HG03354 (cell line): ENCODE data around the gene CHTF18.
"Not testable (repeated sequence)": the region's sequence is repeated elsewhere in the genome, so short reads cannot be mapped to it uniquely, and the experiment has no call there.

Experiments used
- ATAC-seq: cut with Tn5 transposase; IDR thresholded peaks from one replicate; pipeline ENCODE4 v1.9.1; 2021; ENCODE audit warnings: mild to moderate bottlenecking; ENCODE audit not compliant: unreplicated experiment, poor library complexity, severe bottlenecking

Gene CHTF18

DNA sequence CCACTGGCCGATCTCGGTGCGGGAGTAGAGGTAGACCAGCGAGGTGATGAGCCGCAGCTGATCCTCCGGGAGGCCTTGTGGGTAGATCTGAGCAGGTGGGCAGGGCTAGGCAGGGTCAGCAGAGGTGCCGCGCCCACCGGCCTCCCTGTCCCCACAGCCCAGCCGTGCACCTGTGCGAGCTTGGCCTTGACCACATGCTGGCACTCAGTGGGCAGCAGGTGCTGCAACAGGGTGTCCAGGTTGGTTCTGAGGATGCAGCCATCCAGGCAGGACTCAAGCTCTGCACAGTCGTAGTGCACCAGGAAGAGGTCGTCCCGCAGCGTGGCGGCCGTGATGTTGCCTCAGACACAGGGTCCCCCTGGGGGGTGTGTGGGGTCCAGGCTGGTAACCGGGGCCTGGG, 15.5 kb upstream of the CHTF18 start:
- no peak for ATAC-seq

- ATAC-seq = no peak
Measured at GRCh38 chr16:774086-775001, 14.1 kb upstream of the CHTF18 start.

GRCh38 chr16:775236-775796, 13.1 kb upstream of the CHTF18 start:
- ATAC-seq = no peak

DNA sequence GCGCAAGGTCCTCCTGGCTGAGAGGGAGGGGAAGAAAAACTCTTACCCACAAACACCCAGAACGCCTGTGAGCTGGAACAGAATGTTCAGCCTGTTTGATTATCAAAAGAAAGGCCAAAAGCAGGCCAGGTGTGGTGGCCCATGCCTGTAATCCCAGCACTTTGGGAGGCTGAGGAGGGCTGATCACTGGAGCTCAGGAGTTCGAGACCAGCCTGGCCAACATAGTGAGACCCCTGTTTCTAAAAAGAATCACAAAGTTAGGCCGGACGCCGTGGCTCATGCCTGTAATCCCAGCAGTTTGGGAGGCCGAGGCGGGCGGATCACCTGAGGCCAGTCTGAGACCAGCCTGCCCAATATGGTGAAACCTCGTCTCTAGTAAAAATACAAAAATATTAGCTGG, 12.1 kb upstream of the CHTF18 start:
- not testable (repeated sequence) for ATAC-seq

DNA sequence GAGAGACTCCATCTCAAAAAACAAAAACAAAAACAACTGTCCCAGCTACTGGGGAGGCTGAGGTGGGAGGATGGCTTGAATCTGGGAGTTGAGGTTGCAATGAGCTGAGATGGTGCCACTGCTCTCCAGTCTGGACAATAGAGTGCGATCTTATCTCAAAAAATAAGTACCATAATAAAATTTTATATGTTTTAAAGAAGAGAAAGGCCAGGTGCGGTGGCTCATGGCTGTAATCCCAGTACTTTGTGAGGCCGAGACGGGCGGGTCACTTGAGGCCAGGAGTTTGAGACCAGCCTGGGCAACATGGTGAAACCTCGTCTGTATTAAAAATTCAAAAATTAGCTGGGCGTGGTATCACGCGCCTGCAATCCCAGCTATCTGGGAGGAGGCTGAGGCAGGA, 11.6 kb upstream of the CHTF18 start:
- no peak for ATAC-seq

GRCh38 chr16:777826-778225, 10.6 kb upstream of the CHTF18 start:
- no peak for ATAC-seq

GRCh38 chr16:778447-778846, 10.0 kb upstream of the CHTF18 start:
- ATAC-seq = no peak

DNA sequence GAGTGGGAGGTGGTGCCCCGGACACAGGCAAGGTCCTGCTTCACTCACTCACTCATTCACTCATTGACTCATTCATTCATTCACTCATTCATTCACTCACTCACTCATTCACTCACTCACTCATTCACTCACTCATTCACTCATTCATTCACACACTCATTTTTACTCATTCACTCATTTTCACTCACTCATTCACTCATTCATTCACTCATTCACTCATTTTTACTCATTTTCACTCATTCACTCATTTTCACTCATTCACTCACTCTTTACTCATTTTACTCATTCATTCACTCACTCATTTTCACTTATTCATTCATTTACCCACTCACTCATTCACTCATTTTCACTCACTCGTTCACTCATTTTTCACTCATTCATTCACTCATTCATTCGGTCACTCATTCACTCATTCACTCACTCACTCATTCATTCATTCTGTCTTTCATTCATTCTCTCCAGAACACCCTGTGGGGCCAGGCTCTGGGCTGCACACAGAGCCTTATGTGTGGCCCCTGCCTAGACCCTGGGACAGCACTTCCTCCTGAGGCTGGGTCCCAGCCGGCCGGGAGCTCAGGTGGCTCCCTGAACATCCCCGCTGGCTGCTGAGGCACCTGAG, 9.4 kb upstream of the CHTF18 start:
- no peak for ATAC-seq

- no peak for ATAC-seq
Measured at GRCh38 chr16:779561-779960, 8.9 kb upstream of the CHTF18 start.

DNA sequence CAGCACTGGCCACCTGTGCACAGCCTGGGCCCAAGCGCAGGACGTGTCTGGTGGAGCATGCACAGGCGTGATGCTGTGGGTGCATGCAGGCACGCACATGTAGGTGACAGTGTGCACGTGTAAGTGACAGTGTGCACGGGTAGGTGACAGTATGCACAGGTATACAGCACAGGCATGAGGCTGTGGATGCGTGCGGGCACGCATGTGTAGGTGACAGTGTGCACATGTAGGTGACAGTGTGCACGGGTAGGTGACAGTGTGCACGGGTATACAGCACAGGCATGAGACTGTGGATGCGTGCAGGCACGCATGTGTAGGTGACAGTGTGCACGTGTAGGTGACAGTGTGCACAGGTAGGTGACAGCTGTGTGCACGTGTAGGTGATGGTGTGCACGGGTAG, 8.1 kb upstream of the CHTF18 start:
- ATAC-seq = no peak

DNA sequence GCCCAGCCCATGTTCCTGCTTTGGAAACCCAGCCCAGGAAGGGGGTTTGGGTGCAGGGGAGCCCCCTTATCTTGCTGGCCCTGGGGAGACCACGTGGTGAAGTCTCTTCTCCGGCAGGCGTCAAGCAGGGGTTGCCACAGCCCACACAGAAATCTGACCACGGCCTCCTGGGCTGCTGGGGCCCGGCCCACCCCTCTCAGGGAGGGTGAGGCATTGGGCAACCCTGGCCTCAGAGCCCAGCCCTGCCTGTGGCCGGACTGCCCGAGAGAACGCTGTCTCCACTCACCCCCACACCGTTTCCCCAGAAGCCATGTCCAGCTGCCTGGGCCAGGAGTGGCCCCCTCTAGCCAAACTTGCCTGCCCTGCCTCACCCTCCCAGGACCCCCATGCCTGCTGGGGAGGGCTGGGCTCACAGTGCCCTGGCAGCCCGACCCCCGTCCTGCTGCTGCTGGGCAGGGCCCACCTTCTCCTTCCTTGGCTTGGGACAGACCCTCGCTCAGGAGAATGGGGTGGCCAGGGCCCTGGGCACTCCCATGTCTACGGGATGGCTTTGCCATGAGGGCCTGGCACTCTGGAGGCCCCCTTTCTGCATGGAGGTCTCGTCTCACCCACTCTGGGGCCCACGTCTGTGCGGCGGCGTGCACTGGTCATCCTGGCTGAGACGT, 6.9 kb upstream of the CHTF18 start:
- ATAC-seq = no peak

GRCh38 chr16:782258-782657, 6.2 kb upstream of the CHTF18 start:
- ATAC-seq = no peak

GRCh38 chr16:782766-783403, 5.5 kb upstream of the CHTF18 start:
- no peak for ATAC-seq

DNA sequence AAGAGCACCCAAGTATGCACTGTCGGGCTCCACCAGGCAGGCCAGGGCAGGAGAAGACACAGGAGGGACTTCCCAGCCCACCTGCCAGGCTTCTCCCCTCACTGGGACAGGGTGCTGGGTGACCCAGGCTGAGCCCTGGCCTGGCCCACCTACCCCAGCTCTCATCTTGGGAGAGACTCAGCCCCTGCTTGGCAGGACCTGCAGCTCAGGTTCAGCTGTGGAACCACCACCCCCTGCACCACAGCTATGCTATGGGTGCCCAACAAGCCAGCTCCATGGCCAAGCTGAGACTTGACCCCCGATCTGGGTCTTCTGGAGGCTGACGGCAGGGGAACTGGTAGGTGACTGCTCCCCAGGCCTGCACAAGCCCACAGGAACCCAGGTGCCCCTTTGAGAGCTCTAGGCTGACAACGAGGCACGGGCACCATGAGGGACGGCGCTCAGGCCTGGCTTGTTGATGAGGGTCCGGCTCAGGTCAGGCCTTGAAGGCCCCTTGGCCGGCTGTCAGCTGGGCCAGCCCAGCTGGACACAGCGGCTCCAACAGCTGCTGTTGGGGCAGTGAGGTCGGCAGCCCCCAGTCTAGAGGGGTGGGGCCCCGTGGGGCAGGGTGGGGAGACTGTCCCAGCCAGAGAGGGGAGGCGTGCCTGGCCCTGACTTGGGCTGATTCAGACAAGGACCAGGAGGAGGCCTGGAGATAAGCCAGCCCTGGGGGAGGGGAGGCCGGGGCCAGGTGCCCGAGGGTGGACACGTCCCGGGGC, 4.8 kb upstream of the CHTF18 start:
- no peak for ATAC-seq

DNA sequence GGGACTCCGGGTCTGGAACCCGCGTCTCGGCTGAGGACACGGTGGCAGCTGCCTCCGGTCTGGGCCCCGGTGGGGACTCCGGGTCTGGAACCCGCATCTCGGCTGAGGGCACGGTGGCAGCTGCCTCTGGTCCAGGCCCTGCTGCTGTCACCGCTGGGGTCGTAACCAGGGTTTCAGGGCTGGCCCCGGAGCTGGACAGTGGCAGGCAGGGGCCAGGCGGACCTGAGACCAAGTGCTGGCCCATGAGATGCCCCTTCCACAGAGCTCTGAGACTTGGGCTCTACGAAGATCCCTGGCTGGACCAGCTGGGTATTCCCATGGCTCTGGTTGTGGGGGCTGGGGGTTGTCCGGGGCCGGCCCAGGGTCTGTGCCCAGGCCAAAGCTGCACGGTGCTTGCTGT, 4.0 kb upstream of the CHTF18 start:
- ATAC-seq = no peak

- ATAC-seq = no peak
Measured at GRCh38 chr16:785563-786535, 2.6 kb upstream of the CHTF18 start.

- no peak for ATAC-seq
Measured at GRCh38 chr16:787321-787966, 976 bp upstream of the CHTF18 start.

DNA sequence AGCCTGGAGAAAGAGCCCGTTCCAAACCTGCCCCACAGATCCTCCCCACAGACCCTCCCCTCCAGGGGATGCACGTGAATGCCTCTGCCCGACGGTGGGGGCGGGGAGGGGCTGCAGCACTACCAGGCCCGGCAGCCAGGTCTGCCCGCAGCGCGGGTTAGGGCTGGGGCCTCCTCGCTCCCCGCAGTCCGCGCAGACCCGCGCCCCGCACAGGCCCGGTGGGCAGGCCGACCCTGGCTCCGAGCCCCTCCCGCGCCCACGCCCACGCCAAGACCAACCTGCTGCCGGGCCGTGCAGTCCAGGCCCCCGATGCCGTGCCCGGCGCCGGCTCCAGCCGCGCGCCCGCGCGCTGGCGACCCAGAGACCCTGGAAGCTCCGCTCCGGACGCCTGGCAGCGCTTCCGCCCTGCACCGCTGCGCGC, 432 bp upstream of the CHTF18 start, which contains the start of gene RPUSD1:
Gene RPUSD1, minus strand, starts transcription at position 404 of the 421 bp plus-strand sequence. CDS start 644 bp downstream, outside the sequence.
- ATAC-seq = peak; percentile 30
